Activated T-helper 1 cell treated with anti-CD3 and anti-CD28 coated beads, Interleukin-2, amount 50 U/mL, for 16 hours (primary cell): ENCODE results near the gene PARP6.

Source experiments
- DNase-seq, 2 donors: peaks; one replicate each; pipeline ENCODE4 v3.0.0-alpha.2; 2020; ENCODE audit warnings: low read depth in 1 of 2, low spot score in 1 of 2

PARP6 gene

DNA sequence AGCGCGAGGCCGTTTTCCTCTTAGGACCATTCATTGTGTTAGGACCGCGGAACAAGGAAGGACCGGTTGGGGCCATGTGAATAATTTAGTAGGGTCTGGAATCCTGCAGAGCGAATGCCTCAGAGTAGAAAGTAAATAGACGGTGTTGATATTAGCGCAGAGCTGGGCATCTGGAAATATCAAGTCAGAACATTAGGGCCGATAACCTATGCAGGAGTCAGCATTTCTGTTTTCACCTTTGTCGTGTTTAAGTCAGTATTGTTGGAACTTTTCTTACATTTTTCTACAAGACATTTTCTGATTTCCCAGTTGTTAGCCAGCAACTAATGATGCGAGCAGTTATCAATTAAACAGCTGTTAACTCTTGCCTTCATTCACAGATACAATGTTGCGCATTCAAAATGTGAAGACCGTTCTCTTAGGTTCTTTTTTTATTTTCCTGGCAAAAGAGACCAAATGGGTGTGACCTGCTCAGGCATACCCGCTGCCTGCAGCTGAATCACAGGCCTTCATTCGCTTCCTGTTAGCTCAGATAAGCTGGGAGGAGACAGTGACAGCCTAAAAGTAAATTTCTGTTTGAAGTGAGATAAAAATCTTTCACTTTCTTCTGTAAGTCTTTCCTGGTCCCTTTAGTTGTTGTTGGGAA is 40.4 kb downstream of the PARP6 start:
- DNase-seq = peak in 1 of 2 donors; percentile 28

GRCh38 chr15:72231066-72231832 is 41.1 kb downstream of the PARP6 start, which contains the start of gene PKM:
PKM (minus strand) TSS chr15:72231190; CDS start chr15:72219097, 12,093 bp downstream.
- peak; percentile 75 to 91 for DNase-seq

- DNase-seq = peak in 1 of 2 donors; percentile 64
Observed at GRCh38 chr15:72230197-72231065, 41.9 kb downstream of the PARP6 start.

GRCh38 chr15:72229947-72230196 is 42.5 kb downstream of the PARP6 start:
- DNase-seq = no peak

DNA sequence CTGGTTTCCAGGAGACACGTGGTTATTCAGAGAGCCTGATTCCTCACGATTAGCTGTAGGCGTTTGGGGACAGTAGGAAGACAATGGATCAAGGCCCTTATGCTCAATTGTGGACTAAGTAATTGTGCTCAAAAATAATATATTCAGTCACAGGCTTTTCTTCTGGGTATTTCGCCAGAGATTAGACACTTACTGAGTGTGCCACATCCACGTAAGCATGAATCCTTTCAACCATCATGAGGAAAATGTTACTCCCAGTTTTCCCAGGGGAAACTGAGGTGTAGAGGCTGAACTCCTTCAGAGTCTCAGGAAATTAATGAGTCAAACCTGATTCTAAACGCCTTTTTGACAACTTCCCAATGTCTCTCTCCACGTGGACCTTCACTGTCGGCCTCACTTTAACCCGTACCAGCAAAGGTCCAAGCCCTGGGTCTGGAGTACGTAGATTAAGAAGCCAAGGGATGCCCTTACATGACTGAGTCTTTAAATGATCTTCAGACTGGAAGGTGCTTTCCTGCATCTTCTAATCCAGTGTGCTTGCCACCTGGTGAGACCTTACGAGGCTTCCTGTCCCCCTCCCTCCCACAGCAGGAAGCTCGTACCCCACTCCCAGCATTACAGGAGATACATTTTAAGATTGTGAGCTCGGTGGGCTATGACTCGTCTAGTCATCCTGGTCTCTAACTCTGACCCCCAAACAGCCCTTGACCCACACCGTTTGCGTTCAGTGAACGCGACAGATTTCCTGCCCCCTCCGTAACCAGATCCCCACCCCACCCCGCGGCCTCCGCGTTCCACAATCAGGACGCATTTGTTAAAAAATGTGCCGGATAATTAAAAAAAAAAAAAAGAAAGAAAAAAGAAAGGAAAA is 43.0 kb downstream of the PARP6 start:
- peak in 1 of 2 donors; percentile 8 for DNase-seq

DNA sequence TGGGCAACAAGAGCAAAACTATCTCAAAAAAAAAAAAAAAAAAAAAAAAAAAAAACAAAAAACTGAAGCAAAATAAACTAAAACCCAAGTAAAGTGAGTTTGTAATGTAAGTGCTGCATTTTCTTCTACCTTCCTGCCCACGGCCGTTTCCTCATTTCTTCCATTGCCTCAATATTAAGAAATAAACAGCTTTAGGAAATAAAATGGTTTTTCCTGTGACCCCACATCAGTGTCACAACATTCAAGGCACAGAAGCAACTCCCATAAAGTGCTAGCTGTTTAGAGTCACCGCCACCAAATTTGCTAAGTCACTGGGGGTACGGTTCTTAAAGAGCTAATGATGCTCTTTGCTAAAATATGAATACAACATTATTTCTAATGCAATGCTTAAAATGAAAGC is 44.6 kb downstream of the PARP6 start:
- no peak for DNase-seq

GRCh38 chr15:72227192-72227586 is 45.2 kb downstream of the PARP6 start:
- DNase-seq = peak in 1 of 2 donors; percentile 24

GRCh38 chr15:72223278-72223677 is 49.1 kb downstream of the PARP6 start:
- DNase-seq = no peak

DNA sequence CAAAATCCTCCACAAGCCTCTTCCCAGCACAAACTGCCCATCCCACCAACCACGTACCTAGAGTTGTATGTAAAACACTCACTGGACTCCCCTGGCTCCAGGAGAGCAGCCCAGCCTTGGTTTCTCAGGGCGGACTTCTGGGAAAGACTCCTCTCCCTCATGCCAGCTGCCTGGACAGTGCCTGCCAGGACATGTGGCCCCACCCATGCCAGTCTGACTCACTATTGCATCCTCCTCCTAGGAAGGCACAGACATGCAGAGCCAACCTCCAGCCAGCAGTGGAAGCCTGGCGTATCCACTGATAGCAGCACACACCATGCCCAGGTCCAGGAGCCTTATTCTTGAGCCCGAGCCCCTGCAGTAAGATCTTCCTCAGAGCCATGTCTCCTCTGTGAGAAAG is 50.0 kb downstream of the PARP6 start:
- no peak for DNase-seq

GRCh38 chr15:72220687-72221086 is 51.7 kb downstream of the PARP6 start:
- DNase-seq = no peak

DNA sequence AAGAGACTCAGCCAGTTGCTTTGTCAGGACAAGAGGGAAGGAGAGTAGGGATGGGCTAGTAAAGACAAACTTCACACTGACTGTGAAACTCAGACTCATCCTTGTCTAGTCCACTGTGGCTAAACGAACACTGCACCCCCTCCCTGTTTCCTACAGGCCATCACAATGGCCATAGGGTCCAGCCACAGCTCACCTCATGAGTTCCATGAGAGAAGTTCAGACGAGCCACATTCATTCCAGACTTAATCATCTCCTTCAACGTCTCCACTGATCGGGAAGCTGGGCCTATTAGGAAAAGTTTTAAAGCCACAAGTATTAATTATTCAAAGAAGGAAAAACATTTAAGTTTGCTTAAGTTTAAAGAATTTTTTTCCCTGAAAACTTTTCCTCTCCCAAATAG is 55.1 kb downstream of the PARP6 start:
- DNase-seq = no peak

GRCh38 chr15:72216079-72216478 is 56.3 kb downstream of the PARP6 start:
- DNase-seq = no peak

DNA sequence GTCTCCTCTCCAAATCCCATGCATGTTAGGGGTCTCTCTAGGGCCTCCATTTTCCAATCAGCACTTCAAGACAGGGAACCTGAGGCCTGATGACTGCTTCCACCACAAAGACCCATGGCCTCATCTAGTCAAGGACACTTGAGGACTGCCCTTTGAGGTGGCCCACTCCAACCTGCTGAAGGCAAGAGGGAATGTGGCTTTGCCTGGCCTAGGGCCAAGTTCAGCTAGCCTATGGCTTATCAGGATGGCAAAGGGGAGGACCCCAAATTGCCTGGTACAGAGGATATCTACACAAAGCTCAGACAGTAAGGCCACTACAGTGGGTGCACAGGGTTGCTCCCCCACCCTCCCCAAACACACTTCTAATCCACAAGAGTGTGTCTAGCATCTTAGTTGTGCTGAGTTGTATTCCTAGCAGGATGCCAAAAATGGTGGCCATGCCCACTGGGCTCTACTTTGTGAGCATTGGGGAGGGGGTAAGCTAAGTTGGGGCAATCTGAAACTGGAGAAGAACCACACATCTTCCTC is 64.7 kb downstream of the PARP6 start:
- DNase-seq = no peak

GRCh38 chr15:72206677-72207000 is 65.7 kb downstream of the PARP6 start:
- DNase-seq = no peak

DNA sequence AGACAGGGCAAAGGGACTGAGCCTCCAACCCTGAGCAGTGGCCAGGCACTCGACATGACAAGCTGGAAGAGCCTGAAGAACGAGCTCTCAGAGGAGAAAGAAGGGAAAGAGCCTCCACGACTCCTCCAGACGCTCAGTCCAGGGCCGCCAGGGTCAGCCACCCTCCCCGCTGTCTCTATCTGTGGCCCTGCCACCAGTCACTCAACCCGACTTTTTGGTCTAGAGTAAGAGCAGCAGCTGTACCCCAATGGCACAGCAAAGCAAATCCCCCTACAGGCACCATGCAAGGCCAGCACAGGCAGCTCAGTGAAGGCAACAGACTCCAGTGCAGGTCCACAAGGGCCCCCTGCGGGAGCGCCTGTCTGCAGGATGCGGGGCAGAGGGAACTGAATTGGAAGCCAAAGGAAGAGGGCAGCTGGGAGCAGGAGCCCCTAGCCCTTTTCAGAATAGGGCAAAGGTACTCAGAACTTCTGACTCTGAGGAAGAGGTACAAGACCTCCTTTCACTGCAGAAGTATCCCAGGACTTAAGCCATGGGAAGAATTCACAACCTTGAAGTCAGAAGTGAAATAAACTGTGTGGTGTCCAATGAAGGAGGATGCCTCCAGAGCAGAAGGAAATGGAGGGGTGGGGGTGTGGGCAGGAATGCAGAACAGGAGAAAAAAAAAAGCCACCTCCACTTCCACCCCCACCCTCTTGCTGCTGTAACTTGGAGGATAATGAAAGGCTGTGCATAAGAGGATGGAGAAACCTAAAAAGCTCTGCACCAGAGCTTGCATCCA is 66.3 kb downstream of the PARP6 start:
- no peak for DNase-seq

DNA sequence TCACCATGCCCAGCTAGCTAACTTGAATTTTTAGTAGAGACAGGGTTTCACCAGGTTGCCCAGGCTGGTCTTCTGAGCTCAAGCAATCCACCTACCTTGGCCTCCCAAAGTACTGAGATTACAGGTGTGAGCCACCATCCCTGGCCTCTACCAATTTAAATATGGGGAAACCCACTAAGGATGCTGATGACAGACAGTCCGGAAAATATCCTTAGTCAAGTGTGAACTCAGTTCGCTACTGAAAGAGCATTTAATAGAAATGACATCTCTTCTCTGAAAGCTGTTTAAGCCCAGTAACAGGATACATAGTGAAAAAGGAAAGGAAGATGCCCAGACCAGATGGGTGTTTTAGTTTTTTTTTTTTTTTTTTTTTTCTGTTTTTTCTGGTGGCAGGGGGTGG is 67.1 kb downstream of the PARP6 start:
- DNase-seq = no peak

- no peak for DNase-seq
Observed at GRCh38 chr15:72203507-72203837, 68.9 kb downstream of the PARP6 start.

- no peak for DNase-seq
Observed at GRCh38 chr15:72202801-72203506, 69.4 kb downstream of the PARP6 start.

- no peak for DNase-seq
Observed at GRCh38 chr15:72202302-72202701, 70.1 kb downstream of the PARP6 start.
